Kidney epithelial cell (primary cell): ENCODE data around the gene INSR. TPM values are rescaled to one million over a fixed set of nuclear protein-coding genes. Genes with fewer than 3 reads are reported as not detected.
A peak's percentile ranks its signal among the peaks of the same experiment; 100 is the strongest.

Experiments
- DNase-seq: peaks from one replicate; pipeline ENCODE4 v3.0.0-alpha.2; 2010; ENCODE audit warnings: low read depth
- H3K27me3 ChIP-seq: 2 replicates; pipeline ENCODE4 v1.6.0; 2011; ENCODE audit warnings: low read length; ENCODE audit not compliant: control insufficient read depth, insufficient read depth
- H3K36me3 ChIP-seq: 2 replicates; pipeline ENCODE4 v1.5.1; 2011; ENCODE audit warnings: low read length; ENCODE audit not compliant: control insufficient read depth, insufficient read depth
- H3K4me3 ChIP-seq: 2 replicates; pipeline ENCODE4 v1.5.1; 2011; ENCODE audit warnings: low read depth, mild to moderate bottlenecking, control low read depth, low read length
- total RNA-seq: library from RNA; depleted of rRNA; stranded (reverse); fragments of >200 nt; gene quantifications from 2 replicates; pipeline ENCODE4 v1.2.3, GENCODE V29; 2015
- TF ChIP-seq, protein P1 (sequence below): IDR thresholded peaks from 2 replicates; pipeline ENCODE4 v1.5.1; 2011; ENCODE audit warnings: mild to moderate bottlenecking, moderate library complexity, low read length, control low read depth, inconsistent platforms; ENCODE audit not compliant: insufficient read depth, poor library complexity, severe bottlenecking

INSR gene
- total RNA-seq, 1 donor from 2014 or later: 15.5 TPM

DNA sequence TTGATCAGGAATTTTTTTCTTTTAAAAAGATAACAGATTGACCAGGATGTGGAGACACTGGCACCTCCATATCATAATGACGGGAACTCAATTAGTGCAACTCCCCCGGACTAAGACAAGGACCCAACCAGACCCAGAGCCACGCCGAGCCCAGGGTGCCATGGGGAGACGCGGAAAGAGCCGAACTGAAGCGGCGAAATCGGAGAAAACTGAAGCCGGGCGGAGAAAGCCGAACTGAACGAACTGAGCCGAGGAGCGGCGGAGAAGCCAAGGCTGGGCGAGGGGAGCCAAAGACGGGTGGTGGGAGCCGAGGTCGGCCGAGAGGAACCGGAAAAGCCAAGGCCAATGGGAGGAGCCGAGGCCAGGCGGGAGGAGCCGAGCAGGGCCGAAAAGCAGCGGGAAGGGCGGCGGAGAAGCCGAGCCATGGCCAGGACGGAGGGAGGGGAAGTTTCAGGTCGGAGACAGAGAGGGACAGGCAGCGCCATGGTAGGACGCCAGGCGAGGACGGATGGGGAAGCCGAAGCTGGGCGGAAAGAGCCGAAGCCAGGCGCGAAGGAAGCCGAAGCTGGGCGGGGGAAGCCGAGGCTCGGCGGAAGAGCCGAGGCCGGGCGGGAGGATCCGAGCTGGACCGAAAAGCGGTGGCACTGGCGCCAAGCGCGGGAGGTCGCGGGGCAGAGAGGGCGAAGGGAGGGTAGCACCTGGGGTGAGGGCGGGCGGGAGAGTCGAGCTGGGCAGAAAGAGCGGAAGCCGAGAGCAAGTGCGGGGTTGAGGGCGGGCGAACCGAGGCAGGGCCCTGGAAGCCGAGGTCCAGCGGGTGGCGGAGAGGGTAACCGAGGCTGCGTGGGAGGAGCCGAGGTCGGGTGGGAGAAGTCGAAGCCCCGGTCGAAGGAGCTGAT is 195.3 kb downstream of the INSR start:
- DNase-seq: peak; percentile 56
- Histone ChIP-seq H3K27me3 (no peaks in the 10 kb centered on the region), H3K36me3 (no peaks in the 10 kb centered on the region), H3K4me3 (peak overlapping the region; percentile 54)
- TF ChIP-seq, protein P1, sequence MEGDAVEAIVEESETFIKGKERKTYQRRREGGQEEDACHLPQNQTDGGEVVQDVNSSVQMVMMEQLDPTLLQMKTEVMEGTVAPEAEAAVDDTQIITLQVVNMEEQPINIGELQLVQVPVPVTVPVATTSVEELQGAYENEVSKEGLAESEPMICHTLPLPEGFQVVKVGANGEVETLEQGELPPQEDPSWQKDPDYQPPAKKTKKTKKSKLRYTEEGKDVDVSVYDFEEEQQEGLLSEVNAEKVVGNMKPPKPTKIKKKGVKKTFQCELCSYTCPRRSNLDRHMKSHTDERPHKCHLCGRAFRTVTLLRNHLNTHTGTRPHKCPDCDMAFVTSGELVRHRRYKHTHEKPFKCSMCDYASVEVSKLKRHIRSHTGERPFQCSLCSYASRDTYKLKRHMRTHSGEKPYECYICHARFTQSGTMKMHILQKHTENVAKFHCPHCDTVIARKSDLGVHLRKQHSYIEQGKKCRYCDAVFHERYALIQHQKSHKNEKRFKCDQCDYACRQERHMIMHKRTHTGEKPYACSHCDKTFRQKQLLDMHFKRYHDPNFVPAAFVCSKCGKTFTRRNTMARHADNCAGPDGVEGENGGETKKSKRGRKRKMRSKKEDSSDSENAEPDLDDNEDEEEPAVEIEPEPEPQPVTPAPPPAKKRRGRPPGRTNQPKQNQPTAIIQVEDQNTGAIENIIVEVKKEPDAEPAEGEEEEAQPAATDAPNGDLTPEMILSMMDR: no peak

DNA sequence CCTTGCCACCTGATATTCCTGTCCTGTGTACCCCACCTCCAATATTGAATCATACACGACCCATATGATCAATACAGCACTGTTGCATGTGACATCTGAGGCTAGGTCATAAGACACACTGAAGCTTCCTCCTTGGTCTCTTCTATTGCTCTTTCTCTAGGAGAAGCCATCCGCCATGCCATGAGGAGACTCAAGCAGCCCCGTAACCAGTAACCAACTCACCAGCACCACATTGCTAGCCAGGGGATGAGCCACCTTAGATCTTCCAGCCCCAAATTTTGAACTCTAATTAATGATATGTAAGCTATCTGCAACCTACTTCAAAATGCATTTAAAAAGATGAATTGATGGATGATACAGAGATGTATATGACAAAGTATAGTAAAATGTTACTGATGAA is 196.1 kb downstream of the INSR start:
- no peak for DNase-seq
- TF ChIP-seq, protein P1: no peak
- no peak overlapping the region for H3K4me3 ChIP-seq
- H3K36me3 ChIP-seq: no peaks in the 10 kb centered on the region
- H3K27me3 ChIP-seq: no peaks in the 10 kb centered on the region

DNA sequence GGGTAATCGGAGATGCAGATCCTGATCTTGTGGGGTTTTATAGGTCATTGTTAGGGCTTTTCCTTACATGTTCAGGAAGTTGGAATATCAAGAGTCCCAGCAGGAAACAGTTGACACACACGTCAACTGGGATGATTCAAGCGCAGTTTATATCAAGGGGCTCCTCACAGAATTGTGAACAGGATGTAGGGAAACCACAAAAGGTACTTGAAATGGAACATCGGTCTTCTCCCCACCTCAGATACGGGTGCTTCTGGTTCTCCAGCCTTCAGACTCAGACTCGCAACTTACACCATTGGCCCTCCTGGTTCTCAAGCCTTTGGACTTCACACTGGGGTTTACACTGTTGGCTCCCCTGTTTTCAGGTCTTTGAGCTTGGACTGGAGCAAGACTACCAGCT is 205.2 kb downstream of the INSR start:
- Histone ChIP-seq H3K36me3 (no peaks in the 10 kb centered on the region), H3K27me3 (no peaks in the 10 kb centered on the region), H3K4me3 (no peak overlapping the region)
- DNase-seq: no peak
- TF ChIP-seq, protein P1: no peak

DNA sequence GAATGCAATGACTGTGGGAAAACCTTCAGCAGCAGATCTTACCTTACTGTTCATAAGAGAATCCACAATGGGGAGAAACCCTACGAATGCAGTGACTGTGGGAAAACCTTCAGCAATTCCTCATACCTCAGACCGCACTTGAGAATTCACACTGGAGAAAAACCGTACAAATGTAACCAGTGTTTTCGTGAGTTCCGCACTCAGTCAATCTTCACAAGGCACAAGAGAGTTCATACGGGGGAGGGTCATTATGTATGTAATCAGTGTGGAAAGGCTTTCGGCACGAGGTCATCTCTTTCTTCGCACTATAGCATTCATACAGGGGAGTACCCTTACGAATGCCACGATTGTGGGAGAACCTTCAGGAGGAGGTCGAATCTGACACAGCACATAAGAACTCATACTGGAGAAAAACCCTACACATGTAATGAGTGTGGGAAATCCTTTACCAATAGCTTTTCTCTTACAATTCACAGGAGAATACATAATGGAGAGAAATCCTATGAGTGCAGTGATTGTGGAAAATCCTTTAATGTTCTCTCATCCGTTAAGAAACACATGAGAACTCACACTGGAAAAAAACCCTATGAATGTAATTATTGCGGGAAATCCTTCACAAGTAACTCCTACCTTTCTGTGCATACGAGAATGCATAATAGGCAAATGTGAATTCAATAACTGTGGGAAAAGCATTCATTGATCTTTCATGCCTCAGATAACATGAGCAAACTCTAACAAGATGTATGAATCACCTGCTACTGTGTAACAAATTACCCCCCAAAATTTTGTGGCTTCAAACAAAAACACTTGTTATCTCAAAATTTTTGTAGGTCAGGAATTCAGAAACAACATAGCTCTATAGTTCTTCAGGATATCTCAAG is 210.9 kb downstream of the INSR start:
- Histone ChIP-seq H3K27me3 (no peaks in the 10 kb centered on the region), H3K36me3 (peaks cover 8% of the 10 kb centered on the region), H3K4me3 (no peak overlapping the region)
- TF ChIP-seq, protein P1: no peak
- no peak for DNase-seq

DNA sequence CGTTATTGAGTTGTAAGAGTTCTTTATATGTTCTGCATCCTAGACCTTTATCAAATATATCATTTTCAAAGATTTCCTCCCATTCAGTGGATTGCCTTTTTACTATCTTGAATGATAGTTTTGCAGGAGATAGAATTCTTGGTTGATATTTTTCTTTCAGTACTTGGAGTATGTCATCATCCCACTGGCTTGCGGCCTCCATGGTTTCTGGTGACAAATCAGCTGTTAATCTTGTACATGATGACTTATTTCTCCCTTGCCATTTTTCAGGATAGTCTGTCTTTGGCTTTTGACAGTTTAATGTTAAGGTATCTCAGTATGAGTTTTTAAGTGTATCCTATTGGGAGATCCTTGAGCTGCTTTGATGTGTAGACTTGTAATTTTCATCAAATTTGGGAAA is 216.2 kb downstream of the INSR start:
- Histone ChIP-seq H3K27me3 (no peaks in the 10 kb centered on the region), H3K4me3 (no peak overlapping the region), H3K36me3 (peaks cover 10% of the 10 kb centered on the region)
- no peak for DNase-seq
- TF ChIP-seq, protein P1: no peak
